Esophagus squamous epithelium (tissue), 5 donors: ENCODE results near the gene S100A14. TPM values are rescaled to one million over a fixed set of nuclear protein-coding genes. Genes with fewer than 3 reads are reported as not detected.
A peak's percentile ranks its signal among the peaks of the same experiment; 100 is the strongest.

ENCODE experiments used
- DNase-seq: peaks from one replicate; lab custom pipeline; 2025; lab: John Stamatoyannopoulos, UW
- H3K27ac ChIP-seq, 4 donors: fragments of 200-600 bp; sonication (generic); one replicate each; pipeline ENCODE4 v1.5.1; 2016 to 2019; ENCODE audit warnings: mild to moderate bottlenecking in 1 of 4
- H3K27me3 ChIP-seq, 4 donors: fragments of 200-600 bp; sonication (generic); 1 replicate in 3 of 4; 2 replicates in 1 of 4; pipeline versions ENCODE4 v1.5.1 to v1.6.0; 2017 to 2021; ENCODE audit warnings: antibody characterized with exemption in 1 of 4
- H3K36me3 ChIP-seq, 3 donors: fragments of 200-600 bp; sonication (generic); one replicate each; pipeline ENCODE4 v1.5.1; 2016 to 2019
- H3K4me1 ChIP-seq, 3 donors: fragments of 200-600 bp; sonication (generic); one replicate each; pipeline ENCODE4 v1.5.1; 2017 to 2019
- H3K4me3 ChIP-seq, 4 donors: fragments of 200-600 bp; sonication (generic); 1 replicate in 3 of 4; 2 replicates in 1 of 4; pipeline ENCODE4 v1.5.1; 2016 to 2019; ENCODE audit warnings: mild to moderate bottlenecking in 2 of 4, moderate library complexity in 1 of 4
- H3K9me3 ChIP-seq, 3 donors: fragments of 200-600 bp; sonication (generic); one replicate each; pipeline ENCODE4 v1.5.1; 2016 to 2019
- POLR2A ChIP-seq, 4 donors: fragments of 450-650 bp; IDR thresholded peaks; one replicate each; pipeline ENCODE4 v1.6.1; 2017; ENCODE audit warnings: antibody characterized with exemption in 4 of 4, mild to moderate bottlenecking in 4 of 4, moderate library complexity in 3 of 4
- WGBS, 2 donors: methylation state at CpG; one replicate each; pipeline ENCODE4 v1.1.5; 2018; 5-methylcytosine and 5-hydroxymethylcytosine counted together
- intact Hi-C: fragments of 100-400 bp; cut with DNase I; formaldehyde crosslinking; loops from one replicate; pipeline ENCODE4 v1.15.0; 2022
- total RNA-seq, 4 donors: library from RNA; depleted of rRNA; stranded (reverse); fragments of >200 nt; gene quantifications; one replicate each; pipeline ENCODE4 v1.1.0, GENCODE V29; 2016
- TF ChIP-seq, protein P1 (sequence below), 6 experiments: fragments of 450-650 bp in 4 of 6; fragments of 200-600 bp in 2 of 6; sonication (generic) in 2 of 6; IDR thresholded peaks; one replicate each; pipeline ENCODE4 v1.5.1; 2016 to 2019; ENCODE audit warnings: antibody characterized with exemption in 6 of 6, mild to moderate bottlenecking in 4 of 6, moderate library complexity in 4 of 6
- donor health status: DM: yes; HTN: yes; CAD: no.

The S100A14 gene
- total RNA-seq, 4 donors from 2014 or later, result 1,580 to 2,481 (median 2,030) TPM

DNA sequence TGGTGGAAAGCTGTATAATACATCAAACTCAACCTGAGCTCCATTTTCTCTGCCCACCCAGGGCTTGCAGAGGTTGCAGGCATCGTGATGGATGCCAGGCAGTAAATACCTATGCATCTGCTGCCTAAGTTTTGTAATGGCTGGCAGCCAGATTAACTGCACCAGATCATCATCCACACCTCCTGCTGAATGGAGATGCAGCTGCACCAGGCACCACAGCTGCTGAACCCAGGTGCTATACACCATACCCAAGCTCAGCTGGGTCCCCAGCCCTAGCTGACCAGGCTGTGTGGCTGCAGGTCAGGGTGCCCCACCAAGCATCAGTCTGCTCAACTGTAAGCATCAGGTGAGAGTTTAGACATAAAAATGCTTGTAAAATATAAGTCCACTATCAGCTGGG, 35.6 kb upstream of the S100A14 start:
- WGBS, 2 donors, result 56 to 60% methylated on average over 1 of the region's 1 CpG
- TF ChIP-seq, protein P1, sequence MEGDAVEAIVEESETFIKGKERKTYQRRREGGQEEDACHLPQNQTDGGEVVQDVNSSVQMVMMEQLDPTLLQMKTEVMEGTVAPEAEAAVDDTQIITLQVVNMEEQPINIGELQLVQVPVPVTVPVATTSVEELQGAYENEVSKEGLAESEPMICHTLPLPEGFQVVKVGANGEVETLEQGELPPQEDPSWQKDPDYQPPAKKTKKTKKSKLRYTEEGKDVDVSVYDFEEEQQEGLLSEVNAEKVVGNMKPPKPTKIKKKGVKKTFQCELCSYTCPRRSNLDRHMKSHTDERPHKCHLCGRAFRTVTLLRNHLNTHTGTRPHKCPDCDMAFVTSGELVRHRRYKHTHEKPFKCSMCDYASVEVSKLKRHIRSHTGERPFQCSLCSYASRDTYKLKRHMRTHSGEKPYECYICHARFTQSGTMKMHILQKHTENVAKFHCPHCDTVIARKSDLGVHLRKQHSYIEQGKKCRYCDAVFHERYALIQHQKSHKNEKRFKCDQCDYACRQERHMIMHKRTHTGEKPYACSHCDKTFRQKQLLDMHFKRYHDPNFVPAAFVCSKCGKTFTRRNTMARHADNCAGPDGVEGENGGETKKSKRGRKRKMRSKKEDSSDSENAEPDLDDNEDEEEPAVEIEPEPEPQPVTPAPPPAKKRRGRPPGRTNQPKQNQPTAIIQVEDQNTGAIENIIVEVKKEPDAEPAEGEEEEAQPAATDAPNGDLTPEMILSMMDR (IDR thresholded peaks at IDR 0.05), result no peak
- no peak for TF ChIP-seq POLR2A (IDR thresholded peaks at IDR 0.05)
- Histone ChIP-seq H3K27ac (no peak overlapping the region), H3K4me1 (peaks cover 6 to 37% (median 9%) of the 10 kb centered on the region in 3 donors), H3K4me3 (no peak overlapping the region), H3K9me3 (no peaks in the 10 kb centered on the region), H3K36me3 (peaks cover 0 to 5% (median 0%) of the 10 kb centered on the region in 3 donors), H3K27me3 (no peaks in the 10 kb centered on the region)
- no peak for DNase-seq
- intact Hi-C loops, result no loop called here

DNA sequence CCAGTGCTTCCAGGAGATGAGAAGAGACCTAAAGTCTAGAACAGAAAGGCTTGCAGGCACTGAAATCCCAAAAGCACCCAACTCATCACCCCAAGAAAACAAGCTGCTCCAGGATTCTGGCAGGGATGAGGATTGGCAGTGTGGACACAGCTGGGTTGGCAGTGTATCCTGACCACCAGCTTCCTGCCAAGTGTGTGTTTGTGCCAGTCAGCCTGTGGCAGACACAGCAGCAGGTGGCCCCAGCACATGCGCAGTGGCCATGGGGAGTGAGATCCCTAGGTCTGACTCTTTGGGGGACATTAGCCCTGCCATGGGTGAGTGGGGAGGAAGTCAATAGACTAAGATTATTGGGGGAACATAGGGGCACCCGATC, 33.7 kb upstream of the S100A14 start:
- Histone ChIP-seq H3K4me1 (peaks cover 6 to 38% (median 9%) of the 10 kb centered on the region in 3 donors), H3K27me3 (no peaks in the 10 kb centered on the region), H3K4me3 (no peak overlapping the region), H3K9me3 (no peaks in the 10 kb centered on the region), H3K27ac (no peak overlapping the region), H3K36me3 (peaks cover 8 to 24% (median 11%) of the 10 kb centered on the region in 3 donors)
- intact Hi-C loops, result no loop called here
- DNase-seq, result no peak
- 80 to 85% methylated on average over 1 to 2 of the region's 2 CpGs for whole genome bisulfite sequencing, 2 donors
- no peak for TF ChIP-seq POLR2A (IDR thresholded peaks at IDR 0.05)
- TF ChIP-seq, protein P1 (IDR thresholded peaks at IDR 0.05), result no peak

DNA sequence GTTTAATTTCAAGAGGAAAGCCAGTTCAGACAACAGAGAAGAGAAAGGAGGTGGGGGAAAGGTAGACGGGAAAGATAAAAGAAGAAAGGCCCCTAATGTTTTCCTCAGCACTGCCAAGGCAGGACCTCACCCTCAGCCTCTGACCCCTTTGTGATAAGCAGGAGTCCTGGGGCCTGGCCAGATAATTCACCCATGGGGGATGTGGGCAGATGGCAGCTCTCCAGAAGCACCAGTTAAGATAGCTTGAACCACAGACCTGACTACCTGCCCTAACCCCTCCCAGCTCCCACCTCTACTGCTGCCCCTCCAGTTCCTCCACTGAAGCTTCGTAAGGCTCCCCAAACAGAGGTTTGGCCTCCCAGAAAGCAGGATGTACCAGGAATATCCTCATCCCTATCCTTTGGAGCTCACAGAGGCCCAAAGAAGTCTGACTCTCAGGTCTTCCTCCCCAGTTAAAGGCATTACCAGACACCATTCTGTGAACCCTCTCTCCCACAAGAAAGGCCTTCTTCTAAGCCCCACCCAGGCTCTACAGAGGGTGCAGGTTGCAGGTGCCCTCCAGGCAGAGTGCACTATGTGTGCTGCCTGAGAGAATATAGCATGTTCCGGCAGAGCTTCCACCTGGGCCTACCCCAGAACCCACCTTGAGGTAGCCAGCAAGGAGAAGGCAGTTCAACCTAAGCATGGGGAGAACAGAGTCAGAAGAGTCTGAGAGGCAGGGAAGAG, 33.2 kb upstream of the S100A14 start:
- H3K27ac ChIP-seq, result no peak overlapping the region
- H3K27me3 ChIP-seq, result no peaks in the 10 kb centered on the region
- no peaks in the 10 kb centered on the region for H3K9me3 ChIP-seq
- peaks cover 8 to 30% (median 15%) of the 10 kb centered on the region in 3 donors for H3K36me3 ChIP-seq
- WGBS, 2 donors, result 42 to 49% methylated on average over 3 of the region's 3 CpGs
- H3K4me3 ChIP-seq, result no peak overlapping the region
- no peak for DNase-seq
- TF ChIP-seq POLR2A (IDR thresholded peaks at IDR 0.05), result no peak
- TF ChIP-seq, protein P1 (IDR thresholded peaks at IDR 0.05), result no peak
- intact Hi-C loops, result no loop called here
- H3K4me1 ChIP-seq, result peaks cover 6 to 38% (median 9%) of the 10 kb centered on the region in 3 donors

DNA sequence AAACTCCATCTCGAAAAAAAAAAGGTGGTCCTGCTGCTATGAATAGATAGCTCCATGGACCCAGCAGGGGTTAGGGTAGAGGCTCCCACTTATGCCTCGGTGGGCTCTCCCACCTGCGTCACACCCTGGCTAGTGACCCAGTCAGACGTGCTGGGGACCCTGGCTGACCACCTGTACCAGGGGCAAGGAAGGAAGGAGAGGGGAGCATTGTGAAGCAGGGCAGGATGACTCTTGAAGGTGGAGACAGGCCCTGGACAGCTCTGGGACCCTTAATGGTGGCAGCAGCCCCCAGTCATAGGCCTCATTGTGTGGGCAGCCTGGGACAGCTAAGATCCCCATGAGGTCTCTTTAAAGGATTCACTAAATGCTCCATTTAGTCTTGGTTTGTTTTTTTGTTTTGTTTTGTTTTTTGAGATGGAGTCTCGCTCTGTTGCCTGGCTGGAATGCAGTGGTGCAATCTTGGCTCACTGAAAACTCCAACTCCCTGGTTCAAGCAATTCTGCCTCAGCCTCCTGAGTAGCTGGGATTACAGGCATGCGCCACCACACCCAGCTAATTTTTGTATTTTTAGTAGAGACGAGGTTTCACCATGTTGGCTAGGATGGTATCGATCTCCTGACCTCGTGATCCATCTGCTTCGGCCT, 32.0 kb upstream of the S100A14 start:
- DNase-seq, result no peak
- TF ChIP-seq POLR2A (IDR thresholded peaks at IDR 0.05), result no peak
- TF ChIP-seq, protein P1 (IDR thresholded peaks at IDR 0.05), result no peak
- Histone ChIP-seq H3K9me3 (no peaks in the 10 kb centered on the region), H3K4me3 (no peak overlapping the region), H3K27ac (peak overlapping the region in 1 of 4 donors; percentile 36), H3K27me3 (no peaks in the 10 kb centered on the region), H3K36me3 (peaks cover 15 to 42% (median 19%) of the 10 kb centered on the region in 3 donors), H3K4me1 (peaks cover 5 to 40% (median 9%) of the 10 kb centered on the region in 3 donors)
- intact Hi-C loops, result no loop called here
- 67 to 80% methylated on average over 9 to 10 of the region's 10 CpGs for WGBS, 2 donors

DNA sequence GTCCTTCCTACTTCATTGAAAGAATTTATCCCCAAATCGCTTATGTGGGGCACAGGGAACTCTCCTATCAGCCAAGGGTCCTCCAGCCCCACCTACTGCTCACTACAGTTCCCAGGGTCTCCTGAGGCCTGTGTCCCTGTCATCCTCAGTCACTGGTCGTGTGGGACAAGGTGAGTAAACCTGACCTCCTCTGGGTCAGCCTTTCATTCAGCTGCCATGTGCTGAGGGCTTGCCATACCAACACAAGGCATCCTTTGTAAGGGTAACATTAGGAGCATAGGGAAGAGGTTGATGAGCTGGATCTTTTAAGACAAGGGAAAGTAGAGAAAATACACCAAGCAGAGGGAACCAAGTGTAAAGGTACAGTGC, 31.2 kb upstream of the S100A14 start:
- Histone ChIP-seq H3K27ac (peak overlapping the region in 2 of 4 donors; percentile 6 to 44), H3K9me3 (no peaks in the 10 kb centered on the region), H3K4me1 (peaks cover 0 to 32% (median 9%) of the 10 kb centered on the region in 3 donors), H3K4me3 (no peak overlapping the region), H3K27me3 (no peaks in the 10 kb centered on the region), H3K36me3 (peaks cover 15 to 49% (median 25%) of the 10 kb centered on the region in 3 donors)
- WGBS, 2 donors, result 36 to 70% methylated on average over 2 of the region's 2 CpGs
- TF ChIP-seq, protein P1 (IDR thresholded peaks at IDR 0.05), result no peak
- no peak for TF ChIP-seq POLR2A (IDR thresholded peaks at IDR 0.05)
- no peak for DNase-seq
- intact Hi-C loops, result no loop called here
